H1 (cell line): ENCODE results near the gene NOS1AP. TPM values are rescaled to one million over a fixed set of nuclear protein-coding genes. Genes with fewer than 3 reads are reported as not detected.

Source experiments
- CTCF ChIA-PET: fragments of 300-600 bp; sonication (Branson Sonifier 250); formaldehyde crosslinking; loops from one replicate; lab custom pipeline; 2021; ENCODE audit not compliant: partially characterized antibody; lab: Charles Lee
- POLR2A ChIA-PET: fragments of 300-600 bp; sonication (Branson Sonifier 250); formaldehyde crosslinking; loops from one replicate; lab custom pipeline; 2021; ENCODE audit warnings: inconsistent platforms; ENCODE audit not compliant: partially characterized antibody; lab: Charles Lee
- DNase-seq, 2 experiments: peaks; one replicate each; pipeline versions ENCODE4 v3.0.0 to v3.0.0-alpha.2; 2010 to 2022; ENCODE audit warnings: low spot score in 2 of 2, low read depth in 1 of 2, mixed read lengths in 1 of 2
- FAIRE-seq: peaks from 2 replicates; lab custom pipeline; 2011; peaks lifted over from hg19 to GRCh38; lab: Jason Lieb, UNC
- H2AFZ ChIP-seq: 2 replicates; pipeline ENCODE4 v1.8.1; 2012; ENCODE audit warnings: low read length, inconsistent platforms
- H2AK5ac ChIP-seq: 2 replicates; pipeline ENCODE4 v1.6.1; 2013; ENCODE audit warnings: low read depth, low read length
- H2BK120ac ChIP-seq: replicated peaks from 2 replicates; pipeline ENCODE3; 2013; ENCODE audit warnings: low read depth, low read length, inconsistent platforms
- H2BK12ac ChIP-seq: 2 replicates; pipeline ENCODE4 v1.6.1; 2013; ENCODE audit warnings: low read depth, low read length
- H2BK15ac ChIP-seq: 2 replicates; pipeline ENCODE4 v1.6.1; 2013; ENCODE audit warnings: low read length
- H2BK20ac ChIP-seq: 2 replicates; pipeline ENCODE4 v1.6.1; 2013; ENCODE audit warnings: low read length
- H2BK5ac ChIP-seq: 2 replicates; pipeline ENCODE4 v1.6.1; 2013; ENCODE audit warnings: low read depth, low read length
- H3K14ac ChIP-seq: 2 replicates; pipeline ENCODE4 v1.6.1; 2013; ENCODE audit warnings: inconsistent platforms; ENCODE audit not compliant: insufficient read length
- H3K18ac ChIP-seq: 2 replicates; pipeline ENCODE4 v1.6.1; 2013; ENCODE audit warnings: low read length; ENCODE audit errors: extremely low read depth
- H3K23ac ChIP-seq: 2 replicates; pipeline ENCODE4 v1.6.1; 2013; ENCODE audit warnings: inconsistent platforms; ENCODE audit not compliant: insufficient read length
- H3K23me2 ChIP-seq: 2 replicates; pipeline ENCODE4 v1.6.1; 2013; ENCODE audit warnings: low read depth, low read length
- H3K27ac ChIP-seq: 2 replicates; pipeline ENCODE4 v1.6.1; 2011; ENCODE audit warnings: low read depth, low read length, inconsistent platforms
- H3K27me3 ChIP-seq, 4 experiments: replicated peaks in 1 of 4; 1 replicate in 1 of 4; 2 replicates in 3 of 4; pipeline versions ENCODE4 v1.6.1 to v1.8.1; 2011 to 2013; ENCODE audit warnings: low read length in 3 of 4, mild to moderate bottlenecking in 3 of 4, inconsistent platforms in 2 of 4, mixed read lengths in 2 of 4, moderate library complexity in 1 of 4; ENCODE audit not compliant: control insufficient read depth in 3 of 4, insufficient read depth in 3 of 4; ENCODE audit errors: extremely low read depth in 1 of 4
- H3K36me3 ChIP-seq, 4 experiments: 2 replicates each; pipeline versions ENCODE4 v1.6.1 to v1.8.1; 2011 to 2013; ENCODE audit warnings: mild to moderate bottlenecking in 4 of 4, low read length in 3 of 4, moderate library complexity in 2 of 4, control low read depth in 1 of 4, inconsistent platforms in 1 of 4; ENCODE audit not compliant: insufficient read depth in 4 of 4, control insufficient read depth in 2 of 4
- H3K4ac ChIP-seq: replicated peaks from 2 replicates; pipeline ENCODE3; 2013; ENCODE audit warnings: low read length, low read depth, mixed read lengths, inconsistent platforms; ENCODE audit not compliant: insufficient read length
- H3K4me1 ChIP-seq, 4 experiments: replicated peaks in 1 of 4; 1 replicate in 1 of 4; 2 replicates in 3 of 4; pipeline versions ENCODE4 v1.6.1 to v1.8.1; 2011 to 2013; ENCODE audit warnings: low read length in 3 of 4, inconsistent platforms in 2 of 4, mixed read lengths in 1 of 4; ENCODE audit not compliant: insufficient read depth in 4 of 4, control insufficient read depth in 3 of 4
- H3K4me2 ChIP-seq, 2 experiments: 2 replicates each; pipeline versions ENCODE4 v1.6.1 to v1.8.1; 2011 to 2013; ENCODE audit warnings: low read depth in 2 of 2, low read length in 2 of 2, control low read depth in 1 of 2, inconsistent platforms in 1 of 2, mild to moderate bottlenecking in 1 of 2; ENCODE audit not compliant: insufficient read depth in 1 of 2
- H3K4me3 ChIP-seq, 4 experiments: fragments of 200-600, 300-600 bp in 1 of 4; sonication (generic), shearing (Covaris generic), sonication (Bioruptor Twin) in 1 of 4; 2 replicates each; pipeline versions ENCODE4 v1.5.1 to v1.8.1; 2011 to 2016; ENCODE audit warnings: low read length in 4 of 4, low read depth in 3 of 4, control low read depth in 2 of 4, inconsistent platforms in 2 of 4, mild to moderate bottlenecking in 2 of 4, mixed read lengths in 1 of 4, moderate library complexity in 1 of 4; ENCODE audit not compliant: insufficient read depth in 2 of 4; ENCODE audit errors: extremely low read depth in 1 of 4
- H3K56ac ChIP-seq: replicated peaks from 2 replicates; pipeline ENCODE3; 2013; ENCODE audit warnings: low read depth, mild to moderate bottlenecking, mixed read lengths, low read length, inconsistent platforms; ENCODE audit not compliant: insufficient read length
- H3K79me1 ChIP-seq: 2 replicates; pipeline ENCODE4 v1.6.1; 2013; ENCODE audit warnings: low read depth, low read length, control low read depth
- H3K79me2 ChIP-seq, 2 experiments: 2 replicates each; pipeline versions ENCODE4 v1.6.1 to v1.8.1; 2012 to 2013; ENCODE audit warnings: low read length in 2 of 2, mild to moderate bottlenecking in 2 of 2, inconsistent platforms in 1 of 2; ENCODE audit not compliant: insufficient read depth in 2 of 2, control insufficient read depth in 1 of 2
- H3K9ac ChIP-seq, 4 experiments: replicated peaks in 1 of 4; 1 replicate in 1 of 4; 2 replicates in 3 of 4; pipeline versions ENCODE4 v1.6.1 to v1.8.1; 2011 to 2013; ENCODE audit warnings: low read depth in 3 of 4, low read length in 3 of 4, control low read depth in 2 of 4, mild to moderate bottlenecking in 2 of 4, moderate library complexity in 2 of 4, inconsistent platforms in 1 of 4; ENCODE audit errors: extremely low read depth in 1 of 4
- H3K9me3 ChIP-seq, 2 experiments: 2 replicates each; pipeline versions ENCODE4 v1.6.1 to v1.8.1; 2012 to 2013; ENCODE audit warnings: mild to moderate bottlenecking in 2 of 2, moderate library complexity in 2 of 2, control low read depth in 1 of 2, inconsistent platforms in 1 of 2, low read depth in 1 of 2, low read length in 1 of 2, mixed read lengths in 1 of 2; ENCODE audit not compliant: insufficient read depth in 2 of 2
- H4K20me1 ChIP-seq, 2 experiments: replicated peaks in 1 of 2; 2 replicates each; pipeline versions ENCODE3 to v1.8.1; 2011 to 2013; ENCODE audit warnings: inconsistent platforms in 2 of 2, low read length in 2 of 2, mild to moderate bottlenecking in 1 of 2; ENCODE audit not compliant: insufficient read depth in 2 of 2, control insufficient read depth in 1 of 2
- H4K5ac ChIP-seq: 2 replicates; pipeline ENCODE4 v1.6.1; 2013; ENCODE audit warnings: low read length, low read depth, mixed read lengths, inconsistent platforms; ENCODE audit not compliant: insufficient read length
- H4K8ac ChIP-seq: 2 replicates; pipeline ENCODE4 v1.8.0; 2013; ENCODE audit warnings: mild to moderate bottlenecking, moderate library complexity, low read length, inconsistent platforms; ENCODE audit not compliant: insufficient read depth; ENCODE audit errors: extremely low read depth
- H4K91ac ChIP-seq: replicated peaks from 2 replicates; pipeline ENCODE3; 2013; ENCODE audit warnings: low read length, mixed read lengths, inconsistent platforms; ENCODE audit not compliant: insufficient read length
- CEBPB ChIP-seq: IDR thresholded peaks from 2 replicates; pipeline ENCODE4 v1.6.1; 2012; ENCODE audit warnings: low read depth, low read length
- GABPA ChIP-seq: IDR thresholded peaks from 2 replicates; pipeline ENCODE4 v1.6.1; 2011; ENCODE audit warnings: mild to moderate bottlenecking, low read length, moderate library complexity, borderline replicate concordance; ENCODE audit not compliant: insufficient read depth
- GTF2F1 ChIP-seq: IDR thresholded peaks from 2 replicates; pipeline ENCODE4 v1.6.1; 2012; ENCODE audit warnings: low read depth, low read length, improper control_type of control experiment, borderline replicate concordance
- POU5F1 ChIP-seq: IDR thresholded peaks from 2 replicates; pipeline ENCODE4 v1.6.1; 2011; ENCODE audit warnings: low read depth, mild to moderate bottlenecking, low read length, moderate library complexity
- RBBP5 ChIP-seq: IDR thresholded peaks from 2 replicates; pipeline ENCODE4 v1.7.1; 2012; ENCODE audit warnings: low read depth, mild to moderate bottlenecking, inconsistent platforms, low read length, moderate library complexity, borderline replicate concordance
- RFX5 ChIP-seq: IDR thresholded peaks from 2 replicates; pipeline ENCODE4 v1.6.1; 2011; ENCODE audit warnings: low read depth, low read length, improper control_type of control experiment, borderline replicate concordance
- RNF2 ChIP-seq: fragments of 200-900, 300-1000 bp; sonication (generic); IDR thresholded peaks from 2 replicates; pipeline ENCODE4 v1.7.1; 2016; ENCODE audit warnings: borderline replicate concordance, low read depth, mild to moderate bottlenecking, antibody characterized with exemption, low read length; ENCODE audit not compliant: poor library complexity, severe bottlenecking; ENCODE audit errors: missing control alignments
- RXRA ChIP-seq: IDR thresholded peaks from 2 replicates; pipeline ENCODE4 v1.6.1; 2011; ENCODE audit warnings: low read depth, mild to moderate bottlenecking, low read length, moderate library complexity; ENCODE audit not compliant: insufficient read depth
- SUZ12 ChIP-seq: fragments of 200-600 bp; sonication (generic); IDR thresholded peaks from 2 replicates; pipeline ENCODE4 v1.6.1; 2012; ENCODE audit warnings: mild to moderate bottlenecking, inconsistent platforms, low read length, moderate library complexity, mixed read lengths
- TAF7 ChIP-seq: optimal IDR thresholded peaks from 2 replicates; pipeline ENCODE3; 2011; ENCODE audit warnings: low read depth, mild to moderate bottlenecking, inconsistent platforms, low read length, moderate library complexity, borderline replicate concordance
- WGBS, 2 experiments: shearing (Covaris generic) in 1 of 2; methylation state at CpG; one replicate each; pipeline versions ENCODE4 v1.1.6 to v1.1.7; 2013 to 2015; ENCODE audit warnings: low lambda C conversion rate in 2 of 2, mixed read lengths in 2 of 2, inconsistent platforms in 1 of 2, low coverage in 1 of 2, missing lambda C conversion rate in 1 of 2; ENCODE audit not compliant: insufficient replicate concordance in 2 of 2, insufficient coverage in 1 of 2, insufficient read length in 1 of 2; ENCODE audit errors: extremely low coverage in 1 of 2, missing lambda C conversion rate in 1 of 2; 5-methylcytosine and 5-hydroxymethylcytosine counted together
- polyA plus RNA-seq, 7 experiments: library from polyadenylated mRNA; depleted of rRNA in 3 of 7; stranded (reverse) in 5 of 7; unstranded in 2 of 7; fragments of >200 nt in 5 of 7; fragments of 200-250 nt in 2 of 7; gene quantifications; 1 replicate in 5 of 7; 2 replicates in 1 of 7; 4 replicates in 1 of 7; pipeline versions ENCODE4 v1.2.1 to v1.2.3, GENCODE V29; 2011 to 2013; ENCODE audit warnings: missing spikeins in 2 of 7, mixed read lengths in 2 of 7
- total RNA-seq: library from RNA; stranded (reverse); fragmentation: NEBNext Ultra II Directional; extraction: Animal tissue kit (Norgen Biotek cat#: 25700); gene quantifications from 2 replicates; pipeline ENCODE4 v1.2.1, GENCODE V29; 2021
- TF ChIP-seq, protein P1 (sequence below), 3 experiments: IDR thresholded peaks; 1 replicate in 2 of 3; 2 replicates in 1 of 3; pipeline versions ENCODE4 v1.5.1 to v1.6.1; 2011; ENCODE audit warnings: low read length in 3 of 3, mild to moderate bottlenecking in 3 of 3, inconsistent platforms in 2 of 3, low read depth in 1 of 3, moderate library complexity in 1 of 3; ENCODE audit not compliant: insufficient read depth in 1 of 3; ENCODE audit errors: control extremely low read depth in 1 of 3

The NOS1AP gene
- total and polyA plus RNA-seq, 2 of the 8 experiments (the other 6 are each of a cell fraction or from before 2014, with no cell fraction given): 2.4 to 12.1 TPM

GRCh38 chr1:162060314-162060713 lies 9.2 kb upstream of the NOS1AP start:
- 91% methylated on average over 1 of the region's 1 CpG; no CpG with 5 or more reads in 1 of the 2 experiments for WGBS, 2 experiments
- H3K4me2 ChIP-seq: no peak overlapping the region
- H3K79me1 ChIP-seq: no peaks in the 10 kb centered on the region
- no peak overlapping the region for H2BK120ac ChIP-seq
- H3K4me3 ChIP-seq: no peak overlapping the region
- H2AK5ac ChIP-seq: no peak overlapping the region
- H2BK15ac ChIP-seq: no peak overlapping the region
- H4K20me1 ChIP-seq: no peaks in the 10 kb centered on the region
- ChIA-PET POLR2A (no interaction called here), CTCF (interaction anchor here (0.9 to 1.4 kb wide), 3 partner anchors 9 to 295 kb away, joined by 3 read pairs; no protein-coding TSS in a partner anchor)
- no peak for FAIRE-seq
- H3K27me3 ChIP-seq: no peaks in the 10 kb centered on the region
- no peaks in the 10 kb centered on the region for H3K36me3 ChIP-seq
- no peak overlapping the region for H4K8ac ChIP-seq
- no peaks in the 10 kb centered on the region for H3K79me2 ChIP-seq
- no peak overlapping the region for H3K9ac ChIP-seq
- peaks cover 0 to 3% (median under 1%) of the 10 kb centered on the region in 4 experiments; a peak in 2 of 7 replicates for H3K4me1 ChIP-seq
- no peak for DNase-seq
- no peak overlapping the region for H2BK12ac ChIP-seq
- no peak overlapping the region for H3K14ac ChIP-seq
- H3K56ac ChIP-seq: no peak overlapping the region
- H4K5ac ChIP-seq: no peak overlapping the region
- H2AFZ ChIP-seq: no peak overlapping the region
- no peak overlapping the region for H2BK5ac ChIP-seq
- no peak overlapping the region for H3K4ac ChIP-seq
- H2BK20ac ChIP-seq: no peak overlapping the region
- H3K18ac ChIP-seq: no peak overlapping the region
- H4K91ac ChIP-seq: no peak overlapping the region
- no peak overlapping the region for H3K27ac ChIP-seq
- H3K9me3 ChIP-seq: no peaks in the 10 kb centered on the region
- H3K23me2 ChIP-seq: no peaks in the 10 kb centered on the region
- no peak overlapping the region for H3K23ac ChIP-seq
- no peak for TF ChIP-seq RBBP5
- TF ChIP-seq TAF7: no peak
- no peak for TF ChIP-seq POU5F1
- TF ChIP-seq SUZ12: no peak
- TF ChIP-seq, protein P1, sequence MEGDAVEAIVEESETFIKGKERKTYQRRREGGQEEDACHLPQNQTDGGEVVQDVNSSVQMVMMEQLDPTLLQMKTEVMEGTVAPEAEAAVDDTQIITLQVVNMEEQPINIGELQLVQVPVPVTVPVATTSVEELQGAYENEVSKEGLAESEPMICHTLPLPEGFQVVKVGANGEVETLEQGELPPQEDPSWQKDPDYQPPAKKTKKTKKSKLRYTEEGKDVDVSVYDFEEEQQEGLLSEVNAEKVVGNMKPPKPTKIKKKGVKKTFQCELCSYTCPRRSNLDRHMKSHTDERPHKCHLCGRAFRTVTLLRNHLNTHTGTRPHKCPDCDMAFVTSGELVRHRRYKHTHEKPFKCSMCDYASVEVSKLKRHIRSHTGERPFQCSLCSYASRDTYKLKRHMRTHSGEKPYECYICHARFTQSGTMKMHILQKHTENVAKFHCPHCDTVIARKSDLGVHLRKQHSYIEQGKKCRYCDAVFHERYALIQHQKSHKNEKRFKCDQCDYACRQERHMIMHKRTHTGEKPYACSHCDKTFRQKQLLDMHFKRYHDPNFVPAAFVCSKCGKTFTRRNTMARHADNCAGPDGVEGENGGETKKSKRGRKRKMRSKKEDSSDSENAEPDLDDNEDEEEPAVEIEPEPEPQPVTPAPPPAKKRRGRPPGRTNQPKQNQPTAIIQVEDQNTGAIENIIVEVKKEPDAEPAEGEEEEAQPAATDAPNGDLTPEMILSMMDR (IDR thresholded peaks at IDR 0.05; ENCODE audit: control extremely low read depth in 1 of 3, insufficient read depth in 1 of 3, low read depth in 1 of 3, low read length in 3 of 3): no peak
- TF ChIP-seq RNF2: no peak
- TF ChIP-seq CEBPB: no peak
- no peak for TF ChIP-seq GTF2F1
- TF ChIP-seq RFX5: no peak
- no peak for TF ChIP-seq RXRA
- TF ChIP-seq GABPA: no peak
